ENCODE results near the gene FUS. TPM values are rescaled to one million over a fixed set of nuclear protein-coding genes. Genes with fewer than 3 reads are reported as not detected.
"Not testable (repeated sequence)": the region's sequence is repeated elsewhere in the genome, so short reads cannot be mapped to it uniquely, and the experiment has no call there.

FUS gene
- total RNA-seq, 1 donor from 2014 or later = 79.3 TPM

DNA sequence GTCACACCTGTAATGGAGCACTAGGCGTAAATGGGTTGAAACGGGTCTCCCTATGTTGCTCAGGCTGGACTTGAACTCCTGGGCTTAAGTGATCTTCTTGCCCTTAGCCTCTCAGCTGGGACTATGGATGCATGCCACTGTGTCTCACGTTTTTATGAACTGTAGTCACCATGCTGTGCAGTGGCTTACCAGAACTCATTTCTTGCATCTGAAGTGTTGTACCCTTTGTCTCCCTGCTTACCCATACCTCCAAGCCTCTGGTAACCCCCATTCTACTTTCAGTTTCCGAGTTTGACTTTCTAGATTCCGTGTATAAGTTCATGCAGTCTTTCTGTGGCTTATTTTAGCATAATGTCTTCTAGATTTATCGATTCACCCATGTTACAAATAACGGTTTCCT lies 15.0 kb downstream of the FUS start:
- intact Hi-C loops (cut with DNase I) = no loop called here
- ATAC-seq (ENCODE audit: poor library complexity) (no peak), DNase-seq (no peak)

DNA sequence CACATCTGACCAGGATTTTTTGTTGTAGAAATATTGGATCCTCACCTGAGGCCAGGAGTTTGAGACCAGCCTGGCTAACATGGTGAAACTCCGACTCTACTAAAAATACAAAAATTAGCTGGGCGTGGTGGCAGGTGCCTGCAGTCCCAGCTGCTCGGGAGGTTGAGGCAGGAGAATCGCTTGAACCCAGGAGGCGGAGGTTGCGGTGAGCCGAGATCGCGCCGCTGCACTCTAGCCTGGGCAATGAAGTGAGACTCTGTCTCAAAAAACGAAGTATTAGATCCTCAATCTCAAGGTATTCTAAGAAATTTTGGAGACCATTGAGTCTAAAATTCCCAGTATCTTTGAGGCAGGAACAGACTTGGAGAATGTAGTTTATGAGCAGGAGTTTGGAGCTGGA lies 15.9 kb downstream of the FUS start:
- intact Hi-C loops (cut with DNase I); ATAC-seq (ENCODE audit: poor library complexity); DNase-seq: not testable (repeated sequence)

DNA sequence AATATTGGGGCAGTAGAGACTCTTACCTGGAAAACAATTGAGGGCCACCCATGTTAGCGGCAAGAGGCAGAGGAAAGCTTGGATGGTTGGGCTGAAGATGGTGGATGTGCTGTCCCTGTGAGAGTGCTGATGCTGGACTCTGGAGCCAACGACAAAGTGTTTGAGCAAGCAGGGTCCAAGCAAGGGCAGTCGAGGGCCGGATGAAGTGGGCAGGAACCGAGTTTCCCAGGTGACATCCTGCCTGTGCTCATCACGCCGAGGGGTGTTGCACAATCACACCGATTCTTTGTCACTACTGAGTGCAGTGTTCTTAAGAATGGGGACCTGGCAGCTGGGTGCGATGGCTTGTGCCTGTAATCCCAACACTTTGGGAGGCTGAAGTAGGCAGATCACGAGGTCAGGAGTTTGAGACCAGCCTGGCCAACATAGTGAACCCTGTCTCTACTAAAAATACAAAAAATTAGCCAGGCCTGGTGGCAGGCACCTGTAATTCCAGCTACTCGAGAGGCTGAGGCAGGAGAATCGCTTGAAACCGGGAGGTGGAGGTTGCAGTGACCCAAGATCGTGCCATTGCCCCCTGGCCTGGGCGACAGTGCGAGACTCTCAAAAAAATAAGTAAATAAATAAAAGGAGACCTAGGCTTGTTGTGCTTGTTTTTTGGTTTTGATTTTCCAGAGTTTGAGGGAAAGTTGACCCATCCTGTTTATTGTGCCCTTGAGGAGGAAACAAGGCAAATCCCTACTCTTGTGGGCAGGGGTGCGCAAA lies 16.6 kb downstream of the FUS start:
- intact Hi-C loops (cut with DNase I) = no loop called here
- DNase-seq (no peak), ATAC-seq (ENCODE audit: poor library complexity) (no peak)

DNA sequence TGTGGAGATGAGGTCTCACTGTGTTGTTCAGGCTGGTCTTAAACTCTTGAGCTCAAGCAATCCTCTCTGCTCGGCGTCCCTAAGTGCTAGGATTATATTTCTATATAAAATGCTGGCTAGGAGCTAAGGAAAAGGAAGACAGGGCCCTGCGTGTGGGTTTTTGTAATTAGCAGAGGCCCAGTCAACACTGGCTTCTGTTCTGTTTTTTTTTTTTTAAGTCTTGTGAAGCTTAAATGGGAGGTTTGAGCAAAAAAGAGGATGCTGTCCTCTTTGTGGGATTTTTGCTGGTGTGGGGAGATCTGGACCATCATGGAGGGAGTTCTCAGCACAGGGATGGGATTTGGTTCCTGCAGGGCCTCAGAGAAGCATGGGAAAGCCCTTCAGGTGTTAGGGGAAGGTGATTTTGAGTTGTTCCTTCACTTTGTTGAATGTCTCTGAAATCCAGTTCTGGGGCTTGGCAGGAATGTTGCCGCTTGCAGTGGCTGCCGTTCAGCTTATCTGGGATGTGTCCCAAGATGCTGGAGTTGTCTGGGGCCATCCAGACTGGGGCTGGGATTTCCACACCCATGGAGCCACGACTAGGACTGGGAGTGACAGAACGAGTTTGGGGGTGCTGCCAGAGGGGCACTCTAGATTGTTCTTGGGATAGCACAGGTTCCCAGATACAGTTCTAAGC lies 18.4 kb downstream of the FUS start:
- intact Hi-C loops (cut with DNase I) = no loop called here
- DNase-seq (no peak), ATAC-seq (ENCODE audit: poor library complexity) (no peak)

DNA sequence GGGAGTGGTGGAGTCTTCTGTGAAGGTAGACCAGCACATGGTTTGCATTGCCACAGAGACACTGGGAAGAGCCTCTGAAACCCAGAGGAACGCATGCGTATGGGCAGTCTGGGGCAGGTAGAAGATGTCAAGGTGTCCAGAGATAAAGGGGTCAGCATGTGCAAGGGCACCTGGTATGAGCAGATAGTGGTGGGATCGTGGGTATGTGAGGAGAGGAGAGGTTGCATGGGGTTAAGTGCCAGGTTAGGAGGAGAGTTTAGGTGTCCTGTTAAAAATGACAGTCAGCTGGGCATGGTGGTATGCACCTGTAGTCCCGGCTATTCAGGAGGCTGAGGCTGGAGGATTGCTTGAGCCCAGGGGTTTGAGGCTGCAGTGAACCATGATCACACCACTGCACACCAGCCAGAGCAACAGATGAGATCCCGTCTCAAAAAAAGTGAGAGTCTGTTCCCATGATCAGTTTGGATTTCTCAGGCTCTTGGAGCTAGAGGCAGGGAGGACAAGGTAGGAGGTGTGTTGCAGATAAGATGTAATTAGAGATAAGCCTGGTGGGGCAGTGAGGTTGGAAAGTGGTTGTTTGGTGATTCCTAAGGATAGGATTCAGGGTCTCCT lies 19.6 kb downstream of the FUS start:
- no peak for ATAC-seq (ENCODE audit: poor library complexity)
- DNase-seq = no peak
- intact Hi-C loops (cut with DNase I) = no loop called here

DNA sequence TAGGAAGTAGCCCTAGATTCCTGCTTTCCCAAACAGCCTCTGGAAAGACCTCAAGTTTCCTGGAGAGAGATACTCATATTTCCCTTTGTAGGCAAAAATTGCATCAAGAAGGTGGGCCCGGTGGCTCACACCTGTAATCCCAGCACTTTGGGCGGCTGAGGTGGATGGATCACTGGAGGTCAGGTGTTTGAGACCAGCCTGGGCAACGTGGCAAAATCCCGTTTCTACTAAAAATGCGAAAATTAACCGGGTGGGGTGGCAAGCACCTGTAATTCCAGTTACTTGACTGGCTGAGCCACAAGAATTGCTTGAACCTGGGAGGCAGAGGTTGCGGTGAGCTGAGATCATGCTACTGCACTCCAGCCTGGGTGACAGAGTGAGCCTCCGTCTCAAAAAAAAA lies 20.2 kb downstream of the FUS start:
- DNase-seq; intact Hi-C loops (cut with DNase I); ATAC-seq (ENCODE audit: poor library complexity): not testable (repeated sequence)

DNA sequence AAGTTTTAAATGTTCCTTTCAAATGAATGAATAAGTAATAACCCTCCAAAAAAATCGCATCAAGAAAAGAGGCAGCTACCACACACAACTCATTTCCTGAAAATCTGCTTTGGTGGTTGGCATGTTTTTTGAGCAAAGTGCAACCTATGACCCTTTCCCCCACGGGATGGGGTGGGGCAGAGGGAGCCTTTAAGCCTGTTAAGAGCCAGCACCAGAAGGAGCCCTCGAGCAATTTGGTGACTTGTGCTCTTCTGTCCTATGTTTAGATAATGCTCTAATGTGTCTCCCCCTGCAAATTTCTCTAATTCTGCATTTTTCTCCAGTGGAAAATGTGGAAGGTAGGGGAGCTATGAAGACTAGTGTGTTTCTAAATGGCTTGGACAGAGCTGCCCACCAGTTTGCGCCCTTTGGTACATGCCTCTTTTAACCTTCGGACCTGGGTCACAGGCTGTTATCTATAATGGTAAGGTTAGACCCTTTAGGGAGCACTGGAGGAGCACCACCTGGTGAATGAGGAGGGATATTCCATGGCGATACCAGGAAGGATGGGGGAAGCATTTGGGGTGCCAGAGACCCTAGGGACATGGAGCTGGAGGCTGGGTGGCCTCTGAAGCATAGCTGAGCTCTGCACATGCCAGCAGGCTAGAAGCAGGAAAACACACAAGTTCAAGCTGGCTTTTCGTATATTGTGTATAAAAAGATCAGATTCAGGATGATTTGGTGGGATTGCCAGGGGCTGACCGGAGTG lies 21.1 kb downstream of the FUS start:
- intact Hi-C loops (cut with DNase I) = no loop called here
- ATAC-seq (ENCODE audit: poor library complexity) = no peak
- no peak for DNase-seq

DNA sequence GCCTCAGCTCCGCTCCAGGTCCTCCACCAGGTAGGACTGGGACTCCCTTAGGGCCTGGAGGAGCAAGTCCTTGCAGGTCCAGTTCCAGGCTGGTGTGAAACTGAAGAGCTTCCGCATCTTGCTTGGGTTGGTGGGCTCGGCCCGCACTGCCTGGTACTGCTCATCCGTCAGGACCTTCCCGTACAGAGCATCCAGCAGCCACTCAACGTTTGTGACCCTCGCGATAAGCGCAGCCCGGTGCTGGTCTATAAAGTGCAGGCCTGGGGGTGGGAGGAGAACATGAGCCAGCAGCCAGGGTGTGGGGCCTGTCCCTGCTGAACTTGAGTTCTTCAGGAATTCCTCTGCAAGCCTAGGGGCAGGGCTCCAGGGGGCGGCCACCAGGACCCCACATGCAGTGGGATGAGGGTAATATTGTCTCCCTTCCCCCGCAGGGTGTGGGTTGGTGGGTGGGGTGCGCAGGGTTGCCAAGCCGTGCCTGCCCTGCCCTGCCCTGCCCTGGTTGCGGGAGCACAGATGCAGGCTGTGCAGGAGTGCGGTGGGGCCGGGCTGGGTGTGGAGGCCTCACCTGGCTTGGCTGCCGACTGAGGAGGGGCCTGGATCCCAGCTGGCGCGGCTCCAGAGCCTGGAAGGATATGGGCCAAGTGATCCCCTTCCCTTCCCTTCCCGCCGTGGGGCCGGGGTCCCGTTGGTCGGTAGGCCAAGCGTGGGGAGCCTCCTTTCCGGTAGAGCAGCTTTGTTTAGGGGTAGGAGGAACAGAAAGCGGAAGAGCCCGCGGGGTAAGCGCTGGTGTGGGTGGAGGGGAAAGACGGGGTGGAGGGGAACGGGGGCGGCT lies 21.9 kb downstream of the FUS start:
- peak; percentile 64 for DNase-seq
- ATAC-seq (ENCODE audit: poor library complexity) = peak; percentile 76
- intact Hi-C loops (cut with DNase I) = no loop called here

DNA sequence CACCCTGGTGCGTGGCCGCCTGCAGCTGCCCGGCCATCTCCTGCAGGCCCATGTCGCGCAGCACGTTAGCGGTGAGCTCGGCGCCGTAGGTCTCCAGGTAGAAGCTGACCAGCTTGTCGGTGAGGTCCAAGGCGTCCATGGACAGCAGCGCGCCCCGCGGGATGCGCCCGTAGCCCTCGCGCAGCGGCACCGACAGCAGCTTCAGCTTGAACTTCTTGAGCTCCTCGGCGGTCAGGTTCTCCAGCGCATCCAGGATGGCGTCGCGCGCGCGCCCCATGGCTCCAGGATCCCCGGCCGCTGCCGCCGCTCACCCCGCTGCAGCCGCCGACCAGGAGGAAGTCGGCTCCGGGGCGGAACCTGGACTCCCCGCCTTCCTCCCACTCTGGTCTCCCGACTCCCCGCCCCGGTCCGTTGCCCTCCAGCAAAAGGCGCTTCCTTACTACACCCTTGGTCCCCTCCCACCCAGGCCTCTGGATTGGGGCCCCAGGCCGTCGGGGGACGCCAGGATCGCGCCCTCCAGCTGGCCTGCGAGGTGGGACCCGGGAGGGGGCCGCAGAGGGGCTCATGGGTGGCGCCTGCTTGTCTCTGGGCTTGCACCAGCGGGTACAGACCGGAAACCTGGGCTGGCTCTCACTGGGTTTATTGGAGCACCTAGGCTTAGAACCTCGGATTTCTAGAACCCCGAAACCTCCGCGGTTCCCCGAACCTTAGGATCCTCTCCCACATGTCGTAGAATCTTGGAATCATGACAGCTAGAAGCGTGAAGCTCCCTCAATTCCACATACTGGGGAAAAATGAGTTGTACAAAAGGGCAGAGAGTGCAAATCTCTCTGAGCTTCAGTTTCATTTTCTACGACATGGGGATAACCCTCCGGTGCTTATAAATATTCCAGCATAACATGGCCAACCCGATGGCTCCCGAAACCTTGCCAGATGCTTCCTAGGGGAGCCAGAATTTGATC lies 22.8 kb downstream of the FUS start, which contains the start of gene PYCARD:
Gene PYCARD (minus strand): TSS at position 347 of the 962 bp plus-strand sequence. CDS start 70 bp downstream, at position 277.
- DNase-seq (peak; percentile 87), ATAC-seq (ENCODE audit: poor library complexity) (peak; percentile 81)

DNA sequence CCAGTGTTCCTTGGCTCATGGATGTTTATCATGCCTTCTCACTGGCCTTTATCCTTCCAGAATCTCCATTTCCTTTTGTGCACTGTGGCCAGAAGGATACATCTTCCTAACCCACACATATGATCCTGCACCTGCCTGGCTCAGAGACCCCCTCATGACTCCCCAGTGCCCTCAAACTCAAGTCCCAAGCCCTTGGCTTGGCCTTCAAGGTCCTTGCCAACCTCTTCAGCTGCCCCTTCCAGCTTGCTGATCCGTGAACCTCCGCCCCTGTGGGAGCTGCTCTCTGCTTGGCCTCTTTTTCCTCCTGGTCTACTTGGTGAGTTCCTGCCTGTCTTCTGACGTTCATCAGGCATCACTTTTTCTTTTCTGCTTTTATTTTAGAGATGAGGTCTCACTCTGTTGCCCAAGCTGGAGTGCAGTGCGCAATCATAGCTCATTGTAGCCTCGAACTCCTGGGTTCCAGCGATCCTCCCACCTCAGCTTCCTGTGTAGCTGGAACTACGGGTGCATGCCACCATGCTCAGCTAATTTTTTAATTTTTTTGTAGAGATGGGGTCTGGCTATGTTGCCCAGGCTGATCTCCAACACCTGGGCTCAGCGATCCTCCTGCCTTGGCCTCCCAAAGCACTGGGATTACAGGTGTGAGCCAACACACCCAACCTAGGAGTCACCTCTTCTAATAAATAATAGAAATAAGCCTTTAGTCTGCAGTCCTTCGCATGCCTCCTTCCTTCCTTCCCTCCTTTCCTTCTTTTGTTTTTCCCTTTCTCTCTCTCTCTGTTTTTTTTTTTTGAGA lies 25.1 kb downstream of the FUS start:
- intact Hi-C loops (cut with DNase I) = no loop called here
- DNase-seq (no peak), ATAC-seq (ENCODE audit: poor library complexity) (no peak)

More for the DNA sequence above, 22.8 kb downstream of the FUS start, which contains the start of gene PYCARD:
- intact Hi-C loops (cut with DNase I) = no loop called here

DNA sequence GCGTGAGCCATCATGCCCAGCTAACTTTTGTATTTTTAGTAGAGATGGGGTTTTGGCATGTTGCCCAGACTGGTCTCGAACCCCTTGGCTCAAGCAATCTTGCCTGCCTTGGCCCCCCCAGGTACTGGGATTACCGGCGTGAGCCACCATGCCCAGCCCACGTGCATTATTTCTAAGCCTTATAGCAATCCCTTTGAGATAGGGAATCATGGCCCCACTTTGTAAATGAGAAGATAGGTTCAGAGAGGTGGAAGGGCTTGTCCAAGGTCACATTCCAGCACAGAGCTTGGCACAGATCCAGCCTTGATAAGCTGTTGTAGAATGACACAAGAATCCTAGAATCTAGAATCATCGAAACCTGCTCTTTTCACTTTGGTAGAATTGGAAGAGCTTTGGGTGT lies 26.8 kb downstream of the FUS start:
- intact Hi-C loops (cut with DNase I) = no loop called here
- ATAC-seq (ENCODE audit: poor library complexity) (no peak), DNase-seq (no peak)

- intact Hi-C loops (cut with DNase I) = no loop called here
- DNase-seq (no peak), ATAC-seq (ENCODE audit: poor library complexity) (no peak)
Observed at GRCh38 chr16:31213342-31213741, 33.4 kb downstream of the FUS start.

DNA sequence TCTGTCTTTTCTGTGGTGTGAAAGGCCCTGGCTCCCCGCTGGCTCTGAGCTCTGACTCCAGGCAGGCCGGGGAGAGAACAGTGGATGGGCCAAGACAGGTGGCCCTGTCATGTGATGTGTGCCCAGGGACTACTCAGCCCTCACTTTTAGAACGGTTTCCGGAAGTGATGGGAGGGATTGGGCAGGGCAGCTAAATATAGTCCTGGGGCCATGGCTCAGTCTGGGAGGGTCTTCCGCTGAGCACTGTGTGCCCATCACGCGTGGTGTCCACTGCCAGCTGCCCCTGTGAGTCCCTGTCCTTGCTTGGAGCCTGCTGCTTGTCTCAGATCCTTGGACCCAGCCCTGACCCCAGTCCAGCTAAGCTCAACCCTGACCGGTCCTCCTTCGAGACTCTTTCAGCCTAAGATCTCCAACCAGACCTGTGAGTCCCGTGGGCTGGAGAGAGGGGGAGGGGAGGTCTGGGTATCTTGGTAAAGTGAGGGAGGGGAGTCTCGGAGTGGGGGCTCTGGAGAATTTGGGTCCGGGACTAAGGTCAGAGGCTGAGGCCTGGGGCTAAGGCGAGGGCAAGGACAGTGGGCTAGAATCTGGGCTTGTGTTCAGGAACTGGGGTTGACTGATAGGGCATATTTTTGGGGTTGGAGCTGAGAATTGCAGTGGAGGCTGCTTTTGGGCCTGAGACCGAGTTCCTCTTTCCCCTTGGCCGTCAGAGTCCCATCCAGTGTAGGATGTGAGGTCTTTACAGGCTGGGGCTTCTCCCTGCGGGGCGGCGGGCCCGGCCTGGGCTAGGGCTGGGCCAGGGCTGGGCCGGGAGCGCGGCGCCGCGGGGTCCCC lies 34.2 kb downstream of the FUS start, which contains the start of gene TRIM72:
Gene TRIM72 (plus strand): TSS at position 243 of the 831 bp plus-strand sequence. CDS start 620 bp downstream, outside the sequence.
- intact Hi-C loops (cut with DNase I) = no loop called here
- peak; percentile 22 for ATAC-seq (ENCODE audit: poor library complexity)
- DNase-seq = no peak

- DNase-seq (peak; percentile 46), ATAC-seq (ENCODE audit: poor library complexity) (peak; percentile 54)
- intact Hi-C loops (cut with DNase I) = no loop called here
Observed at GRCh38 chr16:31214708-31215286, 34.9 kb downstream of the FUS start.

Data from Right ventricle myocardium superior (tissue), 1 donor.